22Rv1 (cell line): ENCODE data around the gene PHF13.

ENCODE experiments used
- CTCF ChIP-seq: fragments of 450-650 bp; IDR thresholded peaks from 2 replicates; pipeline ENCODE4 v1.5.1; 2017; ENCODE audit warnings: mild to moderate bottlenecking
- ZFX ChIP-seq: fragments of 450-650 bp; IDR thresholded peaks from 2 replicates; pipeline ENCODE4 v1.6.1; 2017; ENCODE audit warnings: antibody characterized with exemption, borderline replicate concordance

- TF ChIP-seq CTCF: no peak
- no peak for TF ChIP-seq ZFX
Measured at GRCh38 chr1:6574025-6574620, 39.4 kb upstream of the PHF13 start.
